T-cell (primary cell): ENCODE measurements around the gene DPYD. TPM values are rescaled to one million over a fixed set of nuclear protein-coding genes. Genes with fewer than 3 reads are reported as not detected.

Experiments
- ATAC-seq, 4 experiments: fragments of 200-7000 bp in 3 of 4; fragments of 150-1000 bp in 1 of 4; cut with Tn5 transposase; replicated peaks in 1 of 4; 1 replicate in 3 of 4; 2 replicates in 1 of 4; pipeline ENCODE4 v1.10.0; 2021; ENCODE audit warnings: moderate library complexity in 3 of 4, mild to moderate bottlenecking in 2 of 4, moderate number of reproducible peaks in 1 of 4
- CTCF ChIA-PET, 2 donors: fragments of 300-600 bp; sonication (Branson Sonifier 250); formaldehyde crosslinking; loops; one replicate each; lab custom pipeline; 2022; ENCODE audit warnings: antibody characterized with exemption in 2 of 2; lab: Charles Lee
- POLR2A ChIA-PET, 2 donors: fragments of 300-600 bp; sonication (Branson Sonifier 250); formaldehyde crosslinking; loops; one replicate each; lab custom pipeline; 2022; ENCODE audit warnings: antibody characterized with exemption in 2 of 2; lab: Charles Lee
- DNase-seq, 35 experiments: peaks; one replicate each; pipeline versions ENCODE4 v3.0.0 to v3.0.0-alpha.2; 2013 to 2023
- H3K27ac ChIP-seq: one replicate; pipeline ENCODE4 v1.5.1; 2013; ENCODE audit warnings: low read length
- H3K27me3 ChIP-seq, 2 experiments: replicated peaks in 1 of 2; 1 replicate in 1 of 2; 2 replicates in 1 of 2; pipeline versions ENCODE4 v1.6.1 to v1.7.0; 2013; ENCODE audit warnings: low read length in 1 of 2, mixed read lengths in 1 of 2; ENCODE audit not compliant: control insufficient read depth in 2 of 2, insufficient read depth in 2 of 2; ENCODE audit errors: extremely low read depth in 1 of 2
- H3K36me3 ChIP-seq, 2 donors: 1 replicate in 1 of 2; 2 replicates in 1 of 2; pipeline versions ENCODE4 v1.6.1 to v1.7.0; 2013; ENCODE audit warnings: low read length in 1 of 2; ENCODE audit not compliant: control insufficient read depth in 2 of 2, insufficient read depth in 1 of 2; ENCODE audit errors: extremely low read depth in 1 of 2
- H3K4me1 ChIP-seq, 2 experiments: 1 replicate in 1 of 2; 2 replicates in 1 of 2; pipeline versions ENCODE4 v1.6.1 to v1.7.0; 2013; ENCODE audit warnings: low read length in 2 of 2, mixed read lengths in 1 of 2; ENCODE audit not compliant: insufficient read depth in 2 of 2, control insufficient read depth in 1 of 2; ENCODE audit errors: extremely low read depth in 1 of 2
- H3K4me3 ChIP-seq, 2 donors: 1 replicate in 1 of 2; 2 replicates in 1 of 2; pipeline versions ENCODE4 v1.5.1 to v1.7.0; 2013; ENCODE audit warnings: mild to moderate bottlenecking in 2 of 2, low read length in 1 of 2, moderate library complexity in 1 of 2; ENCODE audit not compliant: control insufficient read depth in 1 of 2; ENCODE audit errors: extremely low read depth in 1 of 2
- H3K9me3 ChIP-seq: 2 replicates; pipeline ENCODE4 v1.7.0; 2013
- H3K27ac Mint-ChIP-seq, 2 donors: one replicate each; pipeline ENCODE4 v1.8.0; 2020 to 2021; ENCODE audit warnings: mild to moderate bottlenecking in 2 of 2, mixed read lengths in 2 of 2
- H3K27me3 Mint-ChIP-seq, 2 donors: one replicate each; pipeline ENCODE4 v1.8.0; 2021 to 2022; ENCODE audit warnings: mixed read lengths in 2 of 2
- H3K36me3 Mint-ChIP-seq: one replicate; pipeline ENCODE4 v1.8.0; 2021; ENCODE audit warnings: mixed read lengths
- H3K4me1 Mint-ChIP-seq, 3 donors: one replicate each; pipeline ENCODE4 v1.8.0; 2020 to 2022; ENCODE audit warnings: mixed read lengths in 3 of 3, mild to moderate bottlenecking in 1 of 3
- H3K4me3 Mint-ChIP-seq, 3 donors: one replicate each; pipeline ENCODE4 v1.8.0; 2020 to 2022; ENCODE audit warnings: mild to moderate bottlenecking in 3 of 3, mixed read lengths in 3 of 3, moderate library complexity in 3 of 3
- H3K9me3 Mint-ChIP-seq, 3 donors: one replicate each; pipeline ENCODE4 v1.8.0; 2020 to 2022; ENCODE audit warnings: mixed read lengths in 3 of 3
- WGBS: methylation state at CpG from one replicate; pipeline ENCODE4 v1.1.5; 2013; ENCODE audit warnings: missing lambda C conversion rate; ENCODE audit not compliant: insufficient coverage; 5-methylcytosine and 5-hydroxymethylcytosine counted together
- total RNA-seq, 35 experiments: library from RNA in 6 of 35; stranded (reverse) in 6 of 35; fragments of 120-200 nt in 1 of 35; gene quantifications; one replicate each; pipeline versions ENCODE4 v1.2.1 to v1.2.4 and lab custom pipeline; 2013 to 2026

The DPYD gene
- total RNA-seq, 5 donors from 2014 or later (not counting 1 experiment from before 2014, with no cell fraction given): 39.1 to 74.1 (median 47.8) TPM

DNA sequence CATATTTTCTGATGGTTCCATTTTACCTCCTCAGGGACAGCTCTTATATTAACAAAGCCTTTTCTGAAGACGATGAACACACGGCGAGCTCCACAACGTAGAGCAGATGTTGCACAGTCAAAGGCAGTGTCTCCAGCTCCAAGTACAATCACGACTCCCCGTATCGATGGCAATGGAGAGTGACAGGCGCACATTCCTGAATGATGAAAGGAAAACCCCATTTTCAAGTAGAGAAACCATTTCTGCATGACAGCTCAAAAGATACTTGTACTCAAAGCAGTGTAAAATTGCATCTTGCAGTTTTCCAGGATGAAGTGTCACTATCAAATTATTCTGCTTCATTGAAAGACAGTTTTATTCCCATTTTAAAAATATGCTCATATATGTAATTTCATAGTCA is 327.6 kb downstream of the DPYD start:
- CTCF ChIA-PET: no interaction called here
- H3K27me3 ChIP-seq: no peaks in the 10 kb centered on the region
- Mint-ChIP-seq H3K27ac (no peak overlapping the region), H3K27me3 (no peaks in the 10 kb centered on the region), H3K36me3 (peaks cover 65% of the 10 kb centered on the region), H3K4me1 (no peaks in the 10 kb centered on the region), H3K9me3 (peaks cover 0 to 3% (median 0%) of the 10 kb centered on the region in 3 donors), H3K4me3 (no peak overlapping the region)
- peaks cover 0 to 35% of the 10 kb centered on the region in 2 donors for H3K36me3 ChIP-seq
- no peaks in the 10 kb centered on the region for H3K9me3 ChIP-seq
- H3K27ac ChIP-seq: no peak overlapping the region
- DNase-seq (no peak), ATAC-seq (no peak)
- H3K4me1 ChIP-seq: no peaks in the 10 kb centered on the region
- H3K4me3 ChIP-seq: no peak overlapping the region
- 99% methylated on average over 8 of the region's 8 CpGs for WGBS
- POLR2A ChIA-PET: no interaction called here

DNA sequence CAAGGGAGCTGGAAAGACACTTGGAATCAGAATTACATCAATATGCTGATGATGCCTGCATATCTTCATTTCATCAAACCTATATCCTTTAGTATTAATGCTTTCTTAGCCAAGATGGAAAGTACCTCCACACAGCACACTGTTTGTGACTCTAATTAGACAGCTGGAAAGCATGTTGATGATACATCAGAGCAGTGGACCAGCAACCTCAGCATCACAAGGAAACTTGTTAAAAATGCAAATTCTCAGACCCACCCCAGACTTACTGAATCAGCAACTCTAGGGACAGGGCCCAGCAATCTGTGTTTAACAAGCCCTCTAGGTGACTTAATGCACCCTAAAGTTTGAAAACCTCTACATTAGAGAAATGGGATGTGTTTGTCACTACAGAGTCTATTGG is 332.1 kb downstream of the DPYD start:
- Histone ChIP-seq H3K27ac (no peak overlapping the region), H3K9me3 (no peaks in the 10 kb centered on the region), H3K36me3 (peaks cover 0 to 36% of the 10 kb centered on the region in 2 donors), H3K4me1 (no peaks in the 10 kb centered on the region), H3K27me3 (no peaks in the 10 kb centered on the region), H3K4me3 (no peak overlapping the region)
- Mint-ChIP-seq H3K4me1 (no peaks in the 10 kb centered on the region), H3K9me3 (peaks cover 0 to 12% (median 5%) of the 10 kb centered on the region in 3 donors), H3K27ac (no peak overlapping the region), H3K36me3 (peaks cover 76% of the 10 kb centered on the region), H3K27me3 (no peaks in the 10 kb centered on the region), H3K4me3 (no peak overlapping the region)
- ChIA-PET CTCF (no interaction called here), POLR2A (no interaction called here)
- no peak for ATAC-seq
- DNase-seq: no peak

DNA sequence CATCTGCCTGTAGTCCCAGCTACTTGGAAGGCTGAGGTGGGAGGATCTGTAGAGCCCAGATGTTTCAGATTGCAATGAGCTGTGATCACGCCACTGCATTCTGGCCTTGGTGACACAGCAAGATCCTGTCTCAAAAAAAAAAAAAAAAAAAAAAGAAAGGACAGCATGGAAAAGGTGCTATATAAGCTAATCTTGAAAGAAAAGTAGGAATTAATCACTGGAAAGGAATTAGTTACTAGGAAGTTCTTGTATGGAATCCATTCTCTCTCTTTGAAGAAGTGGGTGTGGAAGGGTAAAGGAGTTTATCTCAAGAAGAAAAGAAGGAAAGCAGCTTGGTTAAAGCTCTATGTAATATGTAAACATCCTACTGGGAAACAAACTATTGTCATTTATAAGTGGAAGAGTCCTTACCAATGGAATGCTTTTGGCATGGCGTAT is 339.2 kb downstream of the DPYD start:
- Histone ChIP-seq H3K36me3 (peaks cover 0 to 2% of the 10 kb centered on the region in 2 donors), H3K27ac (no peak overlapping the region), H3K4me3 (no peak overlapping the region), H3K27me3 (no peaks in the 10 kb centered on the region), H3K4me1 (no peaks in the 10 kb centered on the region), H3K9me3 (no peaks in the 10 kb centered on the region)
- POLR2A ChIA-PET: no interaction called here
- H3K36me3 Mint-ChIP-seq: peaks cover 25% of the 10 kb centered on the region
- H3K9me3 Mint-ChIP-seq: peaks cover 0 to 9% (median 5%) of the 10 kb centered on the region in 3 donors
- H3K4me3 Mint-ChIP-seq: no peak overlapping the region
- no peak for ATAC-seq
- CTCF ChIA-PET: interaction anchor here in 1 of 2 donors (0.6 kb wide), 2 partner anchors 85 to 245 kb away, joined by 3 read pairs; no protein-coding TSS in a partner anchor
- no peak for DNase-seq
- H3K27ac Mint-ChIP-seq: no peak overlapping the region
- no peaks in the 10 kb centered on the region for H3K4me1 Mint-ChIP-seq
- no peaks in the 10 kb centered on the region for H3K27me3 Mint-ChIP-seq
- WGBS: no CpG with 5 or more reads among the region's 2 CpGs

DNA sequence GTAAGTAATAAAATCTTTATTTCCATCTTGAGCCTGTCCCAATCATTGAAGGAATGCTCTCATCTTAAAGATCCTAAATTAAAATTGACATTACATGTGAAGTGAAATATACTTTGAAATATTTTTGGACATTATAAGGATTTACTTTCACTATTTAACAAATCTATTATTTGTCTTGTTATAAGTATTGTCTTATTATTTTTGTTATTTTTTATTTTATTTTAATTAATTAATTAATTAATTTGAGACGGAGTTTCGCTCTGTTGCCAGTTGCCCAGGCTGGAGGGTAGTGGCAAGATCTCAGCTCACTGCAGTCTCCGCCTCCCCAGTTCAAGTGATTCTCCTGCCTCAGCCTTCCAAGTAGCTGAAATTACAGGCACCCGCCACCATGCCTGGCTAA is 343.2 kb downstream of the DPYD start:
- Histone ChIP-seq H3K9me3 (no peaks in the 10 kb centered on the region), H3K4me3 (no peak overlapping the region)
- H3K27ac Mint-ChIP-seq: no peak overlapping the region

DNA sequence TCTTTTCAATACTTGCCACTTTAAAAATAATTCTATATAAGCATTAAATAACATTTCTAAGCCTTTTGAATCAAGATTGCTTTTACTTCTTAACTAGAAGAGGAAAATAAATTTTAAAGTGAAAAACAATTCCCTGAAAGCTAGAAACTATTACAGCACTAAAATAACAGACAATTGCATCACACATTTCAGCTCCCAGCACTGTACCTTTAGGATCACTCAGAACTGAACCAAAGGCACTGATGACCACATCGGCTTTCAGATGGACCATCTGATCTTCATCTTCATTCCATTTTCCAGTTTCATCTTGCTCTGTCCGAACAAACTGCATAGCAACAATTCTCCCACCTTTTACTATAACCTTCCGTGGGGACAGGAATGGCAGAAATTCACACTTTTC is 347.3 kb downstream of the DPYD start:
- no peaks in the 10 kb centered on the region for H3K4me1 ChIP-seq
- Mint-ChIP-seq H3K4me3 (no peak overlapping the region), H3K4me1 (no peaks in the 10 kb centered on the region), H3K27me3 (no peaks in the 10 kb centered on the region), H3K9me3 (no peaks in the 10 kb centered on the region), H3K36me3 (peaks cover 56% of the 10 kb centered on the region), H3K27ac (no peak overlapping the region)
- ATAC-seq: no peak
- H3K27ac ChIP-seq: no peak overlapping the region
- CTCF ChIA-PET: no interaction called here
- H3K9me3 ChIP-seq: no peaks in the 10 kb centered on the region
- no peak overlapping the region for H3K4me3 ChIP-seq
- H3K27me3 ChIP-seq: no peaks in the 10 kb centered on the region
- DNase-seq: no peak
- WGBS: 100% methylated on average over 3 of the region's 3 CpGs
- H3K36me3 ChIP-seq: peaks cover 0 to 10% of the 10 kb centered on the region in 2 donors
- POLR2A ChIA-PET: no interaction called here

More for the DNA sequence above, 343.2 kb downstream of the DPYD start:
- no peak overlapping the region for H3K4me3 Mint-ChIP-seq
- H3K36me3 Mint-ChIP-seq: peaks cover 34% of the 10 kb centered on the region
- Histone ChIP-seq H3K27ac (no peak overlapping the region), H3K4me1 (no peaks in the 10 kb centered on the region), H3K27me3 (no peaks in the 10 kb centered on the region), H3K36me3 (peaks cover 0 to 9% of the 10 kb centered on the region in 2 donors)
- ChIA-PET CTCF (no interaction called here), POLR2A (no interaction called here)
- ATAC-seq (no peak), DNase-seq (no peak)
- no peaks in the 10 kb centered on the region for H3K27me3 Mint-ChIP-seq
- no peaks in the 10 kb centered on the region for H3K9me3 Mint-ChIP-seq
- 100% methylated on average over 1 of the region's 4 CpGs for WGBS
- H3K4me1 Mint-ChIP-seq: no peaks in the 10 kb centered on the region

DNA sequence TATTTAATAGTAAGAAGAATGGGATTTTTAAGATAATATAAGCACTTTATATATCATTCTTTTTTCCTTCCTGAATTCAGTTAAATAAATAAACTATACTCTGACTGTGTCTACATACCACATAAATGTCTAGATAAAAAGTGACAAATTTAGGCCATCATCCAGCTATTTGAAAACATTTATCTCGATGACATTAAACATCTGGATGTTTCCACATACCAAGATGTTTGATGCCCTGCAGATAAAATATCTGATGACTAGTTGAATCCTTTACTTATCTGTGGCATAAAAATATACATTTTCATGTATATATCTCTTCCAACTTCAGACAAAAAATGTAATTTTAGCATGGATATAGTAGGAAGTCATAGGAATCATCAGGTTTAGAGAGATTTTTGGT is 348.3 kb downstream of the DPYD start:
- no peaks in the 10 kb centered on the region for H3K27me3 ChIP-seq
- H3K9me3 Mint-ChIP-seq: no peaks in the 10 kb centered on the region
- no peak overlapping the region for H3K27ac Mint-ChIP-seq
- ChIA-PET CTCF (no interaction called here), POLR2A (no interaction called here)
- DNase-seq (no peak), ATAC-seq (no peak)
- no peaks in the 10 kb centered on the region for H3K9me3 ChIP-seq
- no peaks in the 10 kb centered on the region for H3K27me3 Mint-ChIP-seq
- H3K27ac ChIP-seq: no peak overlapping the region
- WGBS: no CpG with 5 or more reads among the region's 1 CpG
- H3K4me1 ChIP-seq: no peaks in the 10 kb centered on the region
- H3K36me3 Mint-ChIP-seq: peaks cover 57% of the 10 kb centered on the region
- H3K4me1 Mint-ChIP-seq: no peaks in the 10 kb centered on the region
- H3K36me3 ChIP-seq: peaks cover 0 to 10% of the 10 kb centered on the region in 2 donors
- H3K4me3 ChIP-seq: no peak overlapping the region
- H3K4me3 Mint-ChIP-seq: no peak overlapping the region

DNA sequence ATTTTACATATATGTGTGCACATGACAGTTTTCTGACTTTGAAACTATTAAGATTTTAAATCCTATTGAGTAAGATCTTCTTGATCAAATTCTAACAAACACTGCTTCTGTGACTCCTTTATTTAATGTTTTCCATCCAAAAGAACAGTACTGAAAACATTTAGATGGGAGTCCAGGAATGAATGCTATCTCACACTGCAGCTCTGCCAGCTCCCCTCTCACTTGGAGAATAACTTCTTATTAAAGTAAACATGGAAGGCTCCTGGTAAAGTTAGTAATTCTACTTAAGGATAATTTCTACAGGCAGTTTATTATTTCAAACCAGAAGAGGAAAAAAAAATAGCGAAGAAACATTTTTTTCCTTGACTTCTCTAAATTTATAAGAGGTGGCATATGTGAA is 349.1 kb downstream of the DPYD start:
- Histone ChIP-seq H3K36me3 (peaks cover 0 to 10% of the 10 kb centered on the region in 2 donors), H3K9me3 (no peaks in the 10 kb centered on the region), H3K27me3 (no peaks in the 10 kb centered on the region), H3K4me3 (no peak overlapping the region), H3K4me1 (no peaks in the 10 kb centered on the region), H3K27ac (no peak overlapping the region)
- ATAC-seq: no peak
- Mint-ChIP-seq H3K4me3 (no peak overlapping the region), H3K27ac (no peak overlapping the region), H3K4me1 (no peaks in the 10 kb centered on the region), H3K9me3 (no peaks in the 10 kb centered on the region), H3K27me3 (no peaks in the 10 kb centered on the region), H3K36me3 (peaks cover 56% of the 10 kb centered on the region)
- ChIA-PET CTCF (no interaction called here), POLR2A (interaction anchor here in 1 of 2 donors (0.6 kb wide), 1 partner anchor 12 kb away, joined by 3 read pairs; no protein-coding TSS in a partner anchor)
- WGBS: no CpG with 5 or more reads among the region's 1 CpG
- DNase-seq: no peak
